H1 (cell line): ENCODE results near the gene RPL14. TPM values are rescaled to one million over a fixed set of nuclear protein-coding genes. Genes with fewer than 3 reads are reported as not detected.

Experiments
- CBX8 ChIP-seq: fragments of 300-800, 300-1000 bp; sonication (generic); IDR thresholded peaks from 2 replicates; pipeline ENCODE4 v1.7.1; 2016; ENCODE audit warnings: low read depth, low read length, borderline replicate concordance
- EGR1 ChIP-seq: IDR thresholded peaks from 2 replicates; pipeline ENCODE4 v1.6.1; 2011; ENCODE audit warnings: low read depth, low read length, borderline replicate concordance
- POU5F1 ChIP-seq: IDR thresholded peaks from 2 replicates; pipeline ENCODE4 v1.6.1; 2011; ENCODE audit warnings: low read depth, mild to moderate bottlenecking, low read length, moderate library complexity
- TCF12 ChIP-seq: IDR thresholded peaks from 2 replicates; pipeline ENCODE4 v1.6.1; 2011; ENCODE audit warnings: low read depth, mild to moderate bottlenecking, low read length
- polyA plus RNA-seq, 7 experiments: library from polyadenylated mRNA; depleted of rRNA in 3 of 7; stranded (reverse) in 5 of 7; unstranded in 2 of 7; fragments of >200 nt in 5 of 7; fragments of 200-250 nt in 2 of 7; gene quantifications; 1 replicate in 5 of 7; 2 replicates in 1 of 7; 4 replicates in 1 of 7; pipeline versions ENCODE4 v1.2.1 to v1.2.3, GENCODE V29; 2011 to 2013; ENCODE audit warnings: missing spikeins in 2 of 7, mixed read lengths in 2 of 7
- total RNA-seq: library from RNA; stranded (reverse); fragmentation: NEBNext Ultra II Directional; extraction: Animal tissue kit (Norgen Biotek cat#: 25700); gene quantifications from 2 replicates; pipeline ENCODE4 v1.2.1, GENCODE V29; 2021

Gene RPL14
- total and polyA plus RNA-seq, 2 of the 8 experiments (the other 6 are each of a cell fraction or from before 2014, with no cell fraction given): 1,192 to 2,341 TPM

GRCh38 chr3:40494698-40495097 lies 37.6 kb downstream of the RPL14 start (continued):
- TF ChIP-seq EGR1 (no peak), POU5F1 (no peak), CBX8 (no peak), TCF12 (no peak)
